NCI-H460 (cell line): ENCODE data around the gene ZNF316. TPM values are rescaled to one million over a fixed set of nuclear protein-coding genes. Genes with fewer than 3 reads are reported as not detected.
A peak's percentile ranks its signal among the peaks of the same experiment; 100 is the strongest.

Experiments used
- DNase-seq: peaks from one replicate; pipeline ENCODE4 v3.0.0-alpha.2; 2016; ENCODE audit warnings: low read depth; ENCODE audit errors: extremely low read depth
- polyA plus RNA-seq: library from polyadenylated mRNA; depleted of rRNA; stranded (reverse); fragments of >200 nt; gene quantifications from 2 replicates; pipeline ENCODE4 v1.2.3, GENCODE V29; 2014; cell fraction: nucleus; rRNA removed
- total RNA-seq: library from RNA; depleted of rRNA; stranded (reverse); fragments of >200 nt; shearing (Covaris generic); gene quantifications from 2 replicates; pipeline ENCODE4 v1.2.3, GENCODE V29; 2014; rRNA removed

ZNF316 gene
- total RNA-seq, result 9.8 and 12.0 TPM in 2 replicates
- 31.6 and 39.5 TPM in 2 replicates for polyA plus RNA-seq

DNA sequence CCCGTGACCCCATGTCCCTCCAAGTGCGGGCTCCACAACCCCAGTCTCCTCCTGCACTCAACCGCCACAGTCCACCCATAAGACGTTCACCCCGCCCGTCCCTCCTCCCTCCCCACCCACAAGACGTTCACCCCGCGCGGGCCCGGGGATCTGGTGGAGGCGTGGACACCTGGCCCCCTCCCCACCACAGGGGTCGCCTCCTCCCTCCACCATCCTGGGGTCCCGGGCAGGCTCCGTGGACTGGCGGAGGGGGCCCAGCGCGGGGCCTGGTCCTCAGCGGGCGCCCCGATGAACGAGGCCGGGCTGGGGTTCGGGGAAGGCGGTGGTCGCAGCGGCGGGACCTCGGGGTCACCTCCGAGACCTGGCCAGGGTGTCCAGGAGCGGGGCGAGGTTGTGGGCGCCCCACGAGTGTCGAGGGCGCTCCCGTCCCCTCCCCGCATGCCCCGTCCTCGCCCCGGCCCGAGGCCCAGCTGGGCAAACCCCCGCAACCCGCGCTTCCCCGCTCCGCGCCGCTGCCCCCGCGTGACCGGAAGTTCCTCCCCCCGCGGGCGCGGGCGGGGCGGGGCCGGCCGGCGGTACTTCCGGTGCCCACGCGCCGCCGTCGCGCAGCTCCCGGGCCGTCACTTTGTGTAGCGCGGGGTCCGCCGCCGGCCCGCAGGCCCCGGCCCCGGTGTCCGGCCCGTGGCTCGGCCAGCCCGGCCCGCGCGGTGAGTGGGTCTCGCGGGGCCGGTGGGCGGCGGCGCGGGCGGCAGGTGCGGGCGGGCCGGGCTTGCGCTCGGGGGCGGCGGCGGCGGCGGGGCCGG is at the start of gene ZNF316:
TSS of gene ZNF316 (plus strand) at position 578 of the 803 bp plus-strand sequence. CDS start 5,092 bp downstream, outside the sequence.
- DNase-seq, result peak; percentile 17

DNA sequence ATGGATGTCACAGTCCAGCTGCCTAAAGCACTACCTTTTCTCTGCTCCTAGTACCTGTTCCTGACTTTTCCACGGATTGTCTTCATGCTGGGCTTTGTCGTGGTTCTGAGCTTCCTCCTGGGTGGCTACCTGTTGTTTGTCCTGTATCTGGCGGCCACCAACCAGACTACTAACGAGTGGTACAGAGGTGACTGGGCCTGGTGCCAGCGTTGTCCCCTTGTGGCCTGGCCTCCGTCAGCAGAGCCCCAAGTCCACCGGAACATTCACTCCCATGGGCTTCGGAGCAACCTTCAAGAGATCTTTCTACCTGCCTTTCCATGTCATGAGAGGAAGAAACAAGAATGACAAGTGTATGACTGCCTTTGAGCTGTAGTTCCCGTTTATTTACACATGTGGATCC is 48.6 kb upstream of the ZNF316 start:
- no peak for DNase-seq

DNA sequence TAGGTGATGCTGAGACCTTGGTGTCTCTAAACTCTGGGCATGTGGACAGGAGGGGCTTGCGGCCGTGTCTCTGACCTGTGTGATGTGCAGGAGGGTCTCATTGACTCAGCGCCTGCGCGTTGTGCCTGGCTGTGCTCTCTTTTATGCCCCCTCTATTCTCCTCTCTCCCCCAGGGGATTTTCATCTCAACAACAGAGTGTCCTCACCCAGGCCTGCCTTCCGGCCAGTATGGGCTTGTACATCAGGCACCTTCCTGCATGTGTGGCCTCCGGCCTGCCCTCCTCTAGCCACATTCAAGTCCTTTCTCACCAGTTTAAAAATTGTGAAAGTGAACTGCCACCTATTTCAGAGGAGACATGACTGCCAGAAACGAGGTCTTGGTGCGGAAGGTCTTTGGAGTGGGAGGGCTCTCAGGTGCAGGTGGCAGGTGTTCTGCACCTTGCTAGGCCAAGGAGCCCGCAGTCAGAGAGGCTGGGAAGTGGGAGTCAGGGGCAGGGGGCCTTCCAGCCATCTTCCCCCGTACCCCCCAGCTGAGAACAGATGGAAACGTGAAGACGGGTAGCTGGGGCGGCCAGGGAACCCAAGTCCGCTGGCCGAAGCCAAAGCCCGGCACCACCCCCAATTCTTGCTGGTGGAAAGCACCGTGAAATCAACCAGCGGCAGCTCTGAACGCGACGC is 47.8 kb upstream of the ZNF316 start:
- no peak for DNase-seq

DNA sequence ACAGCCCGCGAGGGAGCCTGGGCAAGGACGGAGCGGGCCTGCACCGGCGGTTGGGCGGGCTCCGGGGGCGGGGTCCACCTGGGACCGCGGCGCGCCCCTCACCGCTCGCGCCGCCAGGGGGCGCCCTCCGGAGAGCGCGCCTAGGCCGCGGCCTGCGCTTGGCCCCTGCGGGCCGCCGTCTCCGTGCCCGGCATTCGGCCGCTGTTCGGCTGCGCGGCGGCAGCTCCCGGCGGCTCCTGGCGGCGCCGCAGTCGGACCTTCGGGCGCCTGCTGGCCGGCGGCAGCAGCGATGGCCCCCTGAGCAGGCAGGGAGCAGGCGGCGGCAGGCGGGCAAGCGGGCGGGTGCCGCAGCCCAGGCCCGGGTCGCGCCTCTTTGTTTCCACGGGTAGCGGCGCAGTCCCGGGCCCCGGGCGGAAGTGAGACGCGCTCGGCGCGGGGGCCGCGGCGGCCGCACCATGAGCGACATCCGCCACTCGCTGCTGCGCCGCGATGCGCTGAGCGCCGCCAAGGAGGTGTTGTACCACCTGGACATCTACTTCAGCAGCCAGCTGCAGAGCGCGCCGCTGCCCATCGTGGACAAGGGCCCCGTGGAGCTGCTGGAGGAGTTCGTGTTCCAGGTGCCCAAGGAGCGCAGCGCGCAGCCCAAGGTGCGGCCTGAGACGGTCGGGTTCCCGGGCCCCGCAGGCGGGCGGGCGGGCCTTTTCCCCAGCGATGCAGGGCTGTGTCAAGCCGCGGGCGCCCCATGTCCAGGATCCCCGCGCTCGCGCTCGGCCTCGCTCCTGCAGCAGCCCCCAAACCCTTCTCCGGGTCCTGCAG is 47.1 kb upstream of the ZNF316 start, which contains the start of gene INTS15:
TSS of gene INTS15 (plus strand) at position 193 of the 816 bp plus-strand sequence. CDS start at position 456, 263 bp downstream.
- DNase-seq, result peak; percentile 72

DNA sequence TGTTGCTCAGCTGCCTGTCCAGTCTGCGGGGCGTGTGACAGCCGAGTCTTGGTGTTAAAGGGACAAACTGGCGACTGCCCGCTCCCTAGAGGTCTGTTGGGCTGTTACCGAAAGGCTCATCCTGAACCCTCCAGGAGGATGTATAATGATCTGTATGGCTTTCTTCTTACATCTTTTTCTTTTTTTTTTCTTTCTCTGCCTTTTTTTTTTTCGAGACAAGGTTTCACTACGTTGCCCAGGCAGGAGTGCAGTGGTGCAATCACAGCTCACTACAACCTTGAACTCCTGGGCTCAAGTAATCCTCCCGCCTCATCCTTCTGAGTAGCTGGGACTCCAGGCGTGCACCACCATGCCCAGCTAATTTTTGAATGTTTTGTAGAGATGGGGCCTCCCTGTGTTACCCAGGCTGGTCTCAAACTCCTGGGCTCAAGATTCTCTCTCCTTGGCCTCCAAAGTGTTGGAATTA is 46.4 kb upstream of the ZNF316 start:
- DNase-seq, result no peak

DNA sequence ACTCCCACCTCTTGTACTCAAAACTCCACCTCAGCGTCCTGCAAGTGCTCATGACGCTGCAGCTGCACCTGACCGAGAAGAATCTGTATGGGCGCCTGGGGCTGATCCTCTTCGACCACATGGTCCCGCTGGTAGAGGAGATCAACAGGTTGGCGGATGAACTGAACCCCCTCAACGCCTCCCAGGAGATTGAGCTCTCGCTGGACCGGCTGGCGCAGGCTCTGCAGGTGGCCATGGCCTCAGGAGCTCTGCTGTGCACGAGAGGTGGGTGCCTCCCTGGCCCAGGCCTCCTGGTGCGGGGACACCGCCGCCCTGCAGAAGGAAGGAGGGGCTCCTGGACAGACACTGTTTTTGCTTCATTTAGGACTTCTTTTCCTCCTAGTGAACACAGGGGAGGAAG is 37.0 kb upstream of the ZNF316 start:
- no peak for DNase-seq

DNA sequence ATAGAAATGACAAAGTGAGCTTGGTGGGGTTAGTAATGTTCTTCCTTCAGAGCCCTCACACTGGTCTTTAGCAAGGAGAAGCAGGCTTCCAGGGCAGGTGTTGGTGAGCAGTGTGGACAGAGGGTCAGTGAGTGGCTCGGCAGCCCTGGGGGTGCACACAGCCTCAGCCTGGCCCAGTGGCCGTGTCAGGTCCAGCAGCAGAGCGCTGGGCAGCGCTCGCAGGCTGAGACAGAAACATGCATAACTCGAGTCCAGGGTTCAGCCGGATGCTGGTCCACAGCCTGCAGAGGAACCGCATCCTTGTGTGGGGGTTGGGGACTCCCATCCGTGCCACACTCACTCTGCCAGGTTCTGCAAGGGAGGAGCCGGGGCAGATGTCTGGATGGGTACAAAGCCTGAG is 32.7 kb upstream of the ZNF316 start:
- no peak for DNase-seq

DNA sequence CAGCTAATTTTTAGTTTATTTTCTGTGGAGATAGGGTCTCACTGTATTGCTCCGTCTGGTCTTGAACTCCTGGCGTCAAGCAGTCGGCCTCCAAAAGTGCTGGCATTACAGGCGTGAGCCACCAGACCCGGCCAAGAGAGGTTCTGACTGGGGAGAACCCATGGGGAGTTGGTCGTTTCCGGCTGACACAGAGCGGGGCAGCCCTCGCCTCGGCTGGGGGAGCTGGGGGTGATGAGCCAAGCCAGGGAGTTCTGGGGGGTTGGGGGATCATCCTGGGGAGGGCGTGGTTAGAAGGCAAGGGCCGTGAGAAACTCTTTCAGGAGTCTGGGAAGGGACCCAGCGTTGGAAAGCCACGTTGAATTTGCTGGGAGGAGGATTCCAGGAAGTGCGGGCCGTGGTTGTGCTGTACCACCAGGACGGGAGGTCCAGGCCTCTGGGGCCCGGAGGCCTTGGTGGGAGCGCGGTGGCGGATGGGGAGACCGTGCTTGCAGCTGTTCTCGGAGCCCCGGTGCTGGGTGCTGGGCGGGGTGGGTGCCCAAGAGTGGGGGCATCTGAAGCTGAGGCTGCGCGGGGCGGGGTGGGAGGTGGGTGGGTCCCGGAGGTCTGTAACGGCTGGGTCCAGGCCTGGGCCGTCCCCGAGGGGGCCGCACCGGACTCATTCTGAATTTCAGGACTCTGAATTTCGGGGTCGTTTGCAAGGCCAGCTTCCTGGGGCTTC is 30.1 kb upstream of the ZNF316 start:
- DNase-seq, result no peak

DNA sequence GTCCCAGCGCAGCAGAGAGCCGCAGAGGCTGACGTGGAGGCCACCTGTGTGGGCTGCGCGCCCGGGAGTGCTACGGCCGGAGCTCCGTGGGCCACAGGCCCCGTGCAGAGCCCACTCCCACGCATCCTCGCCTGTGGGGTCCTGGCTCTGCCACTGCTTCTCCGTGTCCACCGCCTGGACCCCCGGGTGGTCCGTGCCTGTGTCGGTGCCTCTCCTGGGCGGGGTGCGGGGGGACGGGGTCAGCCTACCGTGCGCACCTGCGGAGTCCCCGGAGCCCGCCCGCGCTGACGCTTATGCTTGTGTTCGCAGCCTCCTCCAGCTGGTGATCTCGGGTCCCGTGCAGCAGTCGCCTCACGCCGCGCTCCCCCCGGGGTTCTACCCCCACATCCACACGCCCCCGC is 29.5 kb upstream of the ZNF316 start:
- no peak for DNase-seq

DNA sequence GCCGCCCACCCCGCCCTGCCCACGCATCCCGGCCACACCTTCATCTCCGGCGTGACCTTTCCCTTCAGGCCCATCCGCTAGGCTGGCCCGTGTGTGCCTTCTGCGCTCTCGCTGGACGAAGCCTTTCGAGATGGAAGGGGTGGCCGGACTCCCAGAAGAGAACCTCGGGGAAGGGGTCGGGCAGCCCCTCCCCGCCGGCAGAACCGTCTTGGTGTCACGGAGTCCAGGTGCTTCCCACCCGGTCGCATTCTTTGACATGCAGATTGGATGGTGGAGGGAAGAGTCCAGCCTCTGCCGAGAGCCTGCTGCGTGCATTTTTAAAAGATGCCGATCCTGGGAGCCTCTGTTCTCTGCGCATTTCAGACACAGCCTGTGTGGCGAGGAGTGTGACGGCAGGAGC is 29.0 kb upstream of the ZNF316 start:
- DNase-seq, result no peak

DNA sequence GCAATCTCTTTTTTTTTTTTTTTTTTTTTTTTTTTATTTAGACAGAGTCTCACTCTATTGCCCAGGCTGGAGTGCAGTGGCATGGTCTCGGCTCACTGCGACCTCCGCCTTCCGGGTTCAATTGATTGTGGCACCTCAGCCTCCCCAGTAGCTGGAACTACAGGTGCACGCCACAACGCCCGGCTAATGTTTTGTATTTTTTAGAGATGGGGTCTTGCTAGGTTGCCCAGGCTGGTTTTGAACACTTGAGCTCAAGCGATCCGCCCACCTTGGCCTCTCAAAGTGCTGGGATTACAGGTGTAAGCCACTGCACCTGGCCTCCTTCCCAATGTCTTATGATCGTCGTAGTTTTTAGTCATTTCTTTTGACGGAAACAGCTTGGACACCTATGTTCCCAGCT is 28.3 kb upstream of the ZNF316 start:
- DNase-seq, result no peak

DNA sequence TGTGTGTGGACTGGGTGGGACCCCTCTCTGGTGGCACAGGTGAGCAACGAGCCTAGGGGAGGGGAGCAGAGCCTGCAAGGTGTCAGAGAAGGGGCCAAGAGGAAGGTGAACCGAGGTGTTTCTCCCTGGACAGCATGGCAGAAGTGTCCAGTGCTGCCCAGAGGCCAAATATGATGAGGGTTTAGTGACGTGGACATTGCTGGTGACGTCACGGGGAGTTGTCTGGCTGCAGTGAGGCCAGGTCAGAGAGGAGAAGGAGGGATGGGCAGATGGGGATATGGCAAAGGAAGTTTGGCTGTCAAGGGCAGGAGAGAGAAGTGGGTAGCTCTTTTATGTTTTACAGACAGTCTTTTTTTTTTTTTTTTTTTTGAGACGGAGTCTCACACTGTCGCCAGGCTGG is 24.3 kb upstream of the ZNF316 start:
- DNase-seq, result no peak

DNA sequence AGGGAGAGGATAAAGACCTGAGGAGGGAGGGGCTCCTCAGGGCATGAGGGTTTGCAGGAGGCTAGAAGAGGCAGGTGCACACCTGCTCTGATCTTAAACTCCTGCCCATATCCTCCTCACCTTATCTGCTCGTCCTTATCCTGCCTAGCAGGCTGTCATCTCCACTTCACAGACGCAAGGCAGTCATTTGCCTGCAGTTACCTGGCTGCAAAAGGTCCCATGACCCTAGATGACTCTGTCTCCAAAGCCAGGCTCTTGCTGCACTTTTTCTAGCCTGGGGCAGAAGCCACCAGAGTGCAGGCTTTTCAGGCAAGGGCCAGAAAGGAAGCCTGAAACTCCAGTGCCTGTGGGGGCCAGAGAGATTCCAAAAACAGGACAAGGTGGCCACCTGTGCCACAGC is 23.4 kb upstream of the ZNF316 start:
- no peak for DNase-seq

DNA sequence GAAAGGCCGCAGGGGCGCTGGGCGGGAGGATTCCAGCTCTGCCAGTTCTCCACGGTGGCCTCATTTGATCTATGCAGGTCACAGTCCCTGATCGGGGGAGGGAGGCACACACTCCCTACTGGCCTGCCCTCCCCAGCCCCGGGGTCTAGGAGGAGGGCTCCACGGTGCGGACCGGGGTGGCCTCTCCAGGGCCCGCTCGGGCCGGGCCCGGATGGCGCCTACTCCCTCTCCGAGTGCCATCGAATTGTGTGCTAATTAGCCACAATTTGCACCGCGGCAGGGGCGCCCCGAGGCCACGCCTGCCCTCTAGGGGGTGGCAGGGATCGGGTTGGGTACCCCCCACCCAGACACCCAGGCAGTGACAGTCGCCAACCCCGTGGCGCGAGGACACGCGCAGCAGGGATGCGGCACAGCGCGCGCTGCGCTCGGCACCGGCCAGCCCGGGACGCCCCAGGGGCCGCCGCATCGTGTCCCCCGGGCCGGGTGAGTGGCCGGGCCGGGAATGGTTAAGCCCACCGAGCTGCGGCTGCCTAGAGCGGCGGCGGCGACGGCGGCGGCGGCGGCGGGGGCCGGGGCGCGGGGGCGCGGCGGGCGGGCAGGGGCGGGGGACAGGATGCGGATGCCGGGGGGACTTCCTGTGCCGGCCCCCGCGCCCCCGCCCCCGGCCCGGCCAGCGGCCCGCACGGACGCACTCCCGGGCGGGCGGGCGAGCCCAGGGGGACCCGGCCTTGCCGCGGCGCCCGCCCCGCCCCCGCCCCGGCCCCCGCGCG is 22.0 kb upstream of the ZNF316 start, which contains the start of gene ZNF853:
TSS of gene ZNF853 (plus strand) at position 658 of the 770 bp plus-strand sequence. CDS start 565 bp downstream, outside the sequence.
- DNase-seq, result no peak

DNA sequence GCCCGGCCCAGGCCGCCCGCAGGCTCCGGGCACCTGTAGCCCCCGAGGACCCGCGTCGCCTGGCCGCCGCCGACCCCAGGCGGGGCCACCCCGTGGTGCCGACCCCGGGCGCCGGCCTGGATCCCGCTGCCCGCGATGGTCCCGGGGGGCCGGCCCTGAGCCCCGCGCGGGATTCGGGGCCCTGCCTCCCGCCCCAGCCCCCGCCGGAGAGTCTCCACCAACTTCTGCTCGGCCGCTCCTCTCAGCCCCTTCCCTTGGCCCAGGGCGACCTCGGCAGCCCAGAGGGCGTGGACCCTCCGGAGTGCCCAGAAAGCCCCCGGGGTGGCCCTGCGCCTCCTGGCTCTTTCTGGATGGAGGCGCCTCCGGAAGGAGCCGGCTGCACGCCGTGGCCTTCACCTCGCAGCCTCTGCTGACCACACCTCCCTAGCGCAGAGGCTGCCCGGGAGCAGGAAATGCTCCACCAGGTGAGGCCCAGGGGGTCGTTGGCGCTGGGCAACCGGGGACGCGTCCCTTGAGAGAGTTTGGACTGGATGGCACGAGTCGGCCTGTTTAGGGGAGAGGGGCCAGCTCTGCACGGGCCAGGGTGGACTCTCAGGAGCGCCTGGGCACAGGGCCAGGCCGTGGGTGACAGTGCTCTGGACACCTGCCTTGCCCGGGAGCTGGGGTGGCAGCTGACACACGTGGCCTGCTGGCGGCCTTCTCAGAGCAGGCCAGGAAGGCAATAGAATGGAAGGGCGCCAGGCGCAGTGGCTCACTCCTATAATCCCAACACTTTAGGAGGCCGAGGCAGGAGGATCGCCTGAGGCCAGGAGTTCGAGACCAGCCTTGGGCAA is 21.2 kb upstream of the ZNF316 start:
- no peak for DNase-seq

DNA sequence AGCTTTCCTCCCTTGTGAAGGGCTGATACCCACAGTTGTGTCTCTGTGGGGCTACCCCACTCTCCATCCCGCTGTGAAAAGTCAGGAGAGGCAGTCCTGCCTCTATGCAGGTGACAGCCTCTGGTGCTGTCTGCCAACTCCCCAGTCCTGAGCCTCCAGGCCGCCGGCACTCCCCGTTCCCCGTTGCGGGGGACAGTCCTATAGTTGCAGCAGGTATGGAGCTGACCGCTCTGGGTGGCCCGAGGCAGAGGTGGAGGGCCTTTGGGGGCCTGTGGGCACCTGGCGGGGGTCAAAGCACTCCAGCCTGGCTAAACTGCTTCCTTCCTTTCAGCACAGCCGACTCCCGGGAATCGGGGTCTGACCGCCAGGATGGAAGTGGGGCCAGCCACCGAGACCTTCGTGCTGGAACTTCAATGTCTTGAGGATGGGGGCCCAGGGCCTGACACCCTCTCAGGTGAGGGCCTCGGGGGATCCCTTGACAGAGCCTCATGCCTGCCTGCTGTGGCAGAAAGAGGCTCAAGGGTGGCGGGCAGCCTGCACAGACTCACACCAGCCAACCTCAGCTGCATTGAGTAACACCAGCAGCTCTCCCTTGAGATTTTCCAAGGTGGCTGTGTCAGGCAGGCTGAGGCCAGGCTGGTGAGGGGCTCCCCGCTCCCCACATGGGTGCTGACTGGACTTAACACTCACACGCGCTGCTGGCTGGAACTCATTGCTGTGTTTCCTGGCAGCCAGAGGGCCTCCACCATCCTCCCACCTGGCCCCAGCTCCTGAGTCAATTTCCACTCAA is 20.1 kb upstream of the ZNF316 start:
- DNase-seq, result no peak

DNA sequence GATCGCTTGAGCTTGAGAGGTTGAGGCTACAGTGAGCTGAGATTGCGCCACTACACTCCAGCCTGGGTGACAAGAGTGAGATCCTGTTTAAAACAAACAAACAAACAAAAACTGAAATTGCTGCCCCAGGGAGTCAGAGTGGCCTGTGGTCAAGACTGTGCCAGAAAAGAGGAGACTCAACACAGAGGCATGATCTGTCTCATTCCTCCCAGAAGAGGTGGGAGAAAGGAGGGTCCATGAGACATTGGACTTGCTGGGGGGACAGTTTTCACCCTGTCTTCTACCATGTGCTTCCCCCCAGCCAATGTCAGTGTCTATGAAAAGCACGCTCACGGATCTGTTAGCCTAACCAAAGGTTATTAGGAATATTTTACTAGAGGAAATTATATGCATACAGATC is 18.5 kb upstream of the ZNF316 start:
- DNase-seq, result no peak

DNA sequence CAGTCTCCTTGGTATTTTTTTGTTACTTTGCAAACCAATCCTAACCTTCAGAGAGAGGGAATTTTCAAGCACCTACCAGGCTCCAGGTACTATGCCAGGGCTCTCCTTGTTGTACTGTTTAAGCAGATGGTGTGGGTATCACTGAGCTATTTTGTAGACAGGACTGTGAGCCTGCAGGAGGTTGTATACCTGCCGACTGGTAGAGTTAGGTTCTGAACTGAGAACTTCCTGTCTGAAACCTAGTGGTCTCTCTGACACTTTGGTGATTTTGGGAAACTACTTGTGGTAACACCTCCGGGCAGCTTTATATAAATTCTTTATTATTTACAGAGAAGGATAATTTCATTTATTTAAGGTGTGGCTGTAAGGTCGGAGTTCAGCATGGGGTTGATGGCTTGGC is 17.2 kb upstream of the ZNF316 start:
- no peak for DNase-seq
